ENCODE measurements around the gene PSTPIP1.

Gene PSTPIP1

GRCh38 chr15:77052556-77052955 lies 57.6 kb downstream of the PSTPIP1 start (continued):
- TF ChIP-seq, protein P1, sequence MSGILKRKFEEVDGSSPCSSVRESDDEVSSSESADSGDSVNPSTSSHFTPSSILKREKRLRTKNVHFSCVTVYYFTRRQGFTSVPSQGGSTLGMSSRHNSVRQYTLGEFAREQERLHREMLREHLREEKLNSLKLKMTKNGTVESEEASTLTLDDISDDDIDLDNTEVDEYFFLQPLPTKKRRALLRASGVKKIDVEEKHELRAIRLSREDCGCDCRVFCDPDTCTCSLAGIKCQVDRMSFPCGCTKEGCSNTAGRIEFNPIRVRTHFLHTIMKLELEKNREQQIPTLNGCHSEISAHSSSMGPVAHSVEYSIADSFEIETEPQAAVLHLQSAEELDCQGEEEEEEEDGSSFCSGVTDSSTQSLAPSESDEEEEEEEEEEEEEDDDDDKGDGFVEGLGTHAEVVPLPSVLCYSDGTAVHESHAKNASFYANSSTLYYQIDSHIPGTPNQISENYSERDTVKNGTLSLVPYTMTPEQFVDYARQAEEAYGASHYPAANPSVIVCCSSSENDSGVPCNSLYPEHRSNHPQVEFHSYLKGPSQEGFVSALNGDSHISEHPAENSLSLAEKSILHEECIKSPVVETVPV (CRISPR knock-in tag; IDR thresholded peaks at IDR 0.05): no peak

- no peak for TF ChIP-seq TCF4 (CRISPR knock-in tag; IDR thresholded peaks at IDR 0.05; ENCODE audit: borderline replicate concordance)
- no peak for TF ChIP-seq PPARA (CRISPR knock-in tag; IDR thresholded peaks at IDR 0.05; ENCODE audit: borderline replicate concordance)
- TF ChIP-seq ZFP30 (CRISPR knock-in tag; IDR thresholded peaks at IDR 0.05): no peak
- no peak for TF ChIP-seq ESRRG (CRISPR knock-in tag; IDR thresholded peaks at IDR 0.05)
- TF ChIP-seq RARB (CRISPR knock-in tag; IDR thresholded peaks at IDR 0.05): no peak
- TF ChIP-seq ZNF565 (CRISPR knock-in tag; conservative IDR thresholded peaks at IDR 0.05; ENCODE audit: low read depth): no peak
- ATAC-seq: no peak
These were observed 58.8 kb downstream of the PSTPIP1 start for GRCh38 chr15:77053709-77054108.

GRCh38 chr15:77057072-77057471 lies 62.1 kb downstream of the PSTPIP1 start:
- no peak for ATAC-seq
- TF ChIP-seq ZNF8 (CRISPR knock-in tag; IDR thresholded peaks at IDR 0.05): no peak
- TF ChIP-seq PPARA (CRISPR knock-in tag; IDR thresholded peaks at IDR 0.05; ENCODE audit: borderline replicate concordance): no peak
- no peak for TF ChIP-seq ZNF70 (CRISPR knock-in tag; IDR thresholded peaks at IDR 0.05)
- TF ChIP-seq RARB (CRISPR knock-in tag; IDR thresholded peaks at IDR 0.05): no peak
- no peak for TF ChIP-seq CREB5 (CRISPR knock-in tag; IDR thresholded peaks at IDR 0.05; ENCODE audit: low read depth)
- TF ChIP-seq ZNF565 (CRISPR knock-in tag; conservative IDR thresholded peaks at IDR 0.05; ENCODE audit: low read depth): no peak
- TF ChIP-seq ZFP30 (CRISPR knock-in tag; IDR thresholded peaks at IDR 0.05): no peak
- no peak for TF ChIP-seq GLIS3 (CRISPR knock-in tag; IDR thresholded peaks at IDR 0.05)
- TF ChIP-seq, protein P1 (CRISPR knock-in tag; IDR thresholded peaks at IDR 0.05): no peak
- no peak for TF ChIP-seq TSHZ2 (CRISPR knock-in tag; IDR thresholded peaks at IDR 0.05)
- no peak for TF ChIP-seq ESRRG (CRISPR knock-in tag; IDR thresholded peaks at IDR 0.05)
- no peak for TF ChIP-seq SNAI2 (CRISPR knock-in tag; IDR thresholded peaks at IDR 0.05)
- no peak for TF ChIP-seq TCF4 (CRISPR knock-in tag; IDR thresholded peaks at IDR 0.05; ENCODE audit: borderline replicate concordance)
- TF ChIP-seq ZC3H10 (CRISPR knock-in tag; IDR thresholded peaks at IDR 0.05): no peak
- TF ChIP-seq OSR1 (CRISPR knock-in tag; IDR thresholded peaks at IDR 0.05): no peak
- TF ChIP-seq BACH2 (CRISPR knock-in tag; IDR thresholded peaks at IDR 0.05; ENCODE audit: borderline replicate concordance): no peak
- no peak for TF ChIP-seq ARNTL (CRISPR knock-in tag; IDR thresholded peaks at IDR 0.05; ENCODE audit: borderline replicate concordance, low read depth)
- TF ChIP-seq POU6F1 (CRISPR knock-in tag; IDR thresholded peaks at IDR 0.05; ENCODE audit: borderline replicate concordance, low read depth): no peak

GRCh38 chr15:77057685-77058084 lies 62.8 kb downstream of the PSTPIP1 start:
- TF ChIP-seq ESRRG (CRISPR knock-in tag; IDR thresholded peaks at IDR 0.05) (no peak), ZNF565 (CRISPR knock-in tag; conservative IDR thresholded peaks at IDR 0.05; ENCODE audit: low read depth) (no peak), OSR1 (CRISPR knock-in tag; IDR thresholded peaks at IDR 0.05) (no peak), POU6F1 (CRISPR knock-in tag; IDR thresholded peaks at IDR 0.05; ENCODE audit: borderline replicate concordance, low read depth) (no peak), ARNTL (CRISPR knock-in tag; IDR thresholded peaks at IDR 0.05; ENCODE audit: borderline replicate concordance, low read depth) (no peak), ZNF8 (CRISPR knock-in tag; IDR thresholded peaks at IDR 0.05) (no peak), CREB5 (CRISPR knock-in tag; IDR thresholded peaks at IDR 0.05; ENCODE audit: low read depth) (no peak), ISL1 (CRISPR knock-in tag; IDR thresholded peaks at IDR 0.05) (no peak), RARB (CRISPR knock-in tag; IDR thresholded peaks at IDR 0.05) (no peak), ZFP3 (CRISPR knock-in tag; IDR thresholded peaks at IDR 0.05) (no peak), PATZ1 (CRISPR knock-in tag; IDR thresholded peaks at IDR 0.05; ENCODE audit: borderline replicate concordance) (no peak), ZNF70 (CRISPR knock-in tag; IDR thresholded peaks at IDR 0.05) (no peak), PPARA (CRISPR knock-in tag; IDR thresholded peaks at IDR 0.05; ENCODE audit: borderline replicate concordance) (no peak), ZFP30 (CRISPR knock-in tag; IDR thresholded peaks at IDR 0.05) (no peak)
- ATAC-seq: no peak

All from SK-N-SH treated with all-trans-retinoic acid at 6 μM for 48 hours (cell line).